ENCODE results near the gene ABCA7. TPM values are rescaled to one million over a fixed set of nuclear protein-coding genes. Genes with fewer than 3 reads are reported as not detected.

Gene ABCA7, protein sequence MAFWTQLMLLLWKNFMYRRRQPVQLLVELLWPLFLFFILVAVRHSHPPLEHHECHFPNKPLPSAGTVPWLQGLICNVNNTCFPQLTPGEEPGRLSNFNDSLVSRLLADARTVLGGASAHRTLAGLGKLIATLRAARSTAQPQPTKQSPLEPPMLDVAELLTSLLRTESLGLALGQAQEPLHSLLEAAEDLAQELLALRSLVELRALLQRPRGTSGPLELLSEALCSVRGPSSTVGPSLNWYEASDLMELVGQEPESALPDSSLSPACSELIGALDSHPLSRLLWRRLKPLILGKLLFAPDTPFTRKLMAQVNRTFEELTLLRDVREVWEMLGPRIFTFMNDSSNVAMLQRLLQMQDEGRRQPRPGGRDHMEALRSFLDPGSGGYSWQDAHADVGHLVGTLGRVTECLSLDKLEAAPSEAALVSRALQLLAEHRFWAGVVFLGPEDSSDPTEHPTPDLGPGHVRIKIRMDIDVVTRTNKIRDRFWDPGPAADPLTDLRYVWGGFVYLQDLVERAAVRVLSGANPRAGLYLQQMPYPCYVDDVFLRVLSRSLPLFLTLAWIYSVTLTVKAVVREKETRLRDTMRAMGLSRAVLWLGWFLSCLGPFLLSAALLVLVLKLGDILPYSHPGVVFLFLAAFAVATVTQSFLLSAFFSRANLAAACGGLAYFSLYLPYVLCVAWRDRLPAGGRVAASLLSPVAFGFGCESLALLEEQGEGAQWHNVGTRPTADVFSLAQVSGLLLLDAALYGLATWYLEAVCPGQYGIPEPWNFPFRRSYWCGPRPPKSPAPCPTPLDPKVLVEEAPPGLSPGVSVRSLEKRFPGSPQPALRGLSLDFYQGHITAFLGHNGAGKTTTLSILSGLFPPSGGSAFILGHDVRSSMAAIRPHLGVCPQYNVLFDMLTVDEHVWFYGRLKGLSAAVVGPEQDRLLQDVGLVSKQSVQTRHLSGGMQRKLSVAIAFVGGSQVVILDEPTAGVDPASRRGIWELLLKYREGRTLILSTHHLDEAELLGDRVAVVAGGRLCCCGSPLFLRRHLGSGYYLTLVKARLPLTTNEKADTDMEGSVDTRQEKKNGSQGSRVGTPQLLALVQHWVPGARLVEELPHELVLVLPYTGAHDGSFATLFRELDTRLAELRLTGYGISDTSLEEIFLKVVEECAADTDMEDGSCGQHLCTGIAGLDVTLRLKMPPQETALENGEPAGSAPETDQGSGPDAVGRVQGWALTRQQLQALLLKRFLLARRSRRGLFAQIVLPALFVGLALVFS (N-terminal part only)
- total RNA-seq (ENCODE audit: low replicate concordance), result 2.2 and 8.4 TPM in 2 replicates

GRCh38 chr19:1039646-1040475 lies at the start of gene ABCA7:
ABCA7 (plus strand) TSS chr19:1040107; CDS start chr19:1041362, 1,255 bp downstream.

GRCh38 chr19:1000095-1000494 lies 39.8 kb upstream of the ABCA7 start, which contains the start of gene GRIN3B:
GRIN3B (plus strand) TSS chr19:1000419; CDS start chr19:1000438, 19 bp downstream.

GRCh38 chr19:1020868-1021425 lies 19.0 kb upstream of the ABCA7 start, which contains the start of gene TMEM259:
TMEM259 (minus strand) TSS chr19:1021123; CDS start chr19:1020996, 127 bp downstream.

DNA sequence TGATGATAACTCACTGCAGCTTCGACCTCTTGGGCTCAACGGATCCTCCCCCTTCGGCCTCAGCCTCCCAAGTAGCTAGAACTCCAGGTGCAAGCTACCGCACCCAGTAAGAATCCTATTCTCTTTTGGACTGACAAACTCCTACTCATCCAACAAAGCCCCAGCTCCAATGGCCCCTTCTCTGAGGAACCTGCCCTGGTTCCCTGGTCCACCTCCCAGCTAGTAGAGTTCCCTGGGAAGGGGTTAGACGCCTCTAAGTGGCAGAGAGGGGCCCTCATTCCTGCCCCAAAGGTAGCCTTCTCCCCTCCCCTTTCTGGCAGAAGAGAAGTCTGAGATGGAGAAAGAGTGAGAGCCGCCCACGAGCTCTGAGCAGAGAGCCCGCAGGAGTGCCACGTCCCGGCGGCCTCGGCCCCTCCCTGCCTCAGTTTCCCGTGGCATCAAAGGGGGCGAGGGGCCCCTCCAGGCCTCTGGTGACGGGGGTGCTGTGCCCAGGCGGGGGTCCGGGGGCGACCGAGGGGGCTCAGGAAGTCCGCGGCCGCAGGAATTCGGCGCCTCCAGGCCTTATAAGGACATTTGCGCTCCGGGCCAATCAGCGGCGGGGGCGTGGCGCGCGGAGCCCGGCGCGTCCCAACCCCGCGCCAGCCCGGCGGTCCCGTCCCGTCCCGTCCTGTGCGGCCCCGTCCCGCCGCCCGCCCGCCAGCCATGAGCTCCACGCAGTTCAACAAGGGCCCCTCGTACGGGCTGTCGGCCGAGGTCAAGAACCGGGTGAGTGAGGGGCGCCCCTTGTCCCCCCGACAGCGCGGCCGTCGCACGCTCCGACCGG lies 13.7 kb upstream of the ABCA7 start, which contains the start of gene CNN2:
TSS of gene CNN2 (plus strand) at position 649 of the 823 bp plus-strand sequence. CDS start at position 703, 54 bp downstream.

GRCh38 chr19:1066748-1067340 lies 26.9 kb downstream of the ABCA7 start, which contains the start of gene ARHGAP45:
ARHGAP45 (plus strand) TSS chr19:1067167; CDS start chr19:1067406, 239 bp downstream.

GRCh38 chr19:1094978-1095701 lies 55.2 kb downstream of the ABCA7 start, which contains the start of gene POLR2E:
POLR2E (minus strand) TSS chr19:1095375; CDS start chr19:1095315, 60 bp downstream.

DNA sequence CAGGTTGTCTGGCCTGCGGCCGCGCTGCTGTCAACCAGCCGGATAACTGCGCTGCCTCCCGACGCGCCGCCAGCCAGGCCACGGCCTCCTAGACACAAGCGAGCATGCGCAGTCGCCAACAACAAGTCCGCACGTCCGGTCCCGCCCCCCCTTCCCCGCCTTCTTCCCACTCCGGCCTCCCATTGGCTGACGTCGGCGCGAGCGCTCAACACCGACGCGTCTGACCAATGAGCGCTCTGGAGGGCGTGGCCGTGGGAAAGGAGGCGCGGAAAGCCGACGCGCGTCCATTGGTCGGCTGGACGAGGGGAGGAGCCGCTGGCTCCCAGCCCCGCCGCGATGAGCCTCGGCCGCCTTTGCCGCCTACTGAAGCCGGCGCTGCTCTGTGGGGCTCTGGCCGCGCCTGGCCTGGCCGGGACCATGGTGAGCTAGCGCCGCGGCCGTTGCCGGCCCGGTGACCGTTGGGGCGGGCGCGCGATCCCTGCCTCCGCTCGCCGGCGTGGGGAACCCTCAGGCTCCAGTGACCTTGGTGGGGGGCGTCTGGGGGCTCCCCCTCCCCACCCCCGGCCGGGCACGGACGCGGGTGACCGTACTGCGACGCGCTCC lies 63.9 kb downstream of the ABCA7 start, which contains the start of gene GPX4:
TSS of gene GPX4 (plus strand) at position 287 of the 603 bp plus-strand sequence. CDS start at position 337, 50 bp downstream.

Other genes starting within 250 kb of the ABCA7 start
- 77.1 and 91.9 TPM in 2 replicates for gene PTBP1, start 242.7 kb upstream of the ABCA7 start, total RNA-seq (ENCODE audit: low replicate concordance)
- gene PLPPR3, start 218.2 kb upstream of the ABCA7 start, total RNA-seq (ENCODE audit: low replicate concordance), result 0.15 and 1.2 TPM in 2 replicates
- gene AZU1, start 212.3 kb upstream of the ABCA7 start, total RNA-seq (ENCODE audit: low replicate concordance), result not detected in 2 replicates
- gene PRTN3, start 199.1 kb upstream of the ABCA7 start, total RNA-seq (ENCODE audit: low replicate concordance), result not detected in 2 replicates
- 0.15 TPM in 1 of 2 replicates, not detected in the other for gene ELANE, start 187.8 kb upstream of the ABCA7 start, total RNA-seq (ENCODE audit: low replicate concordance)
- gene CFD, start 180.4 kb upstream of the ABCA7 start, total RNA-seq (ENCODE audit: low replicate concordance), result 0.83 and 156 TPM in 2 replicates
- 23.5 and 33.1 TPM in 2 replicates for gene MED16, start 146.9 kb upstream of the ABCA7 start, total RNA-seq (ENCODE audit: low replicate concordance)
- gene RNU6-9, start 146.6 kb upstream of the ABCA7 start, total RNA-seq (ENCODE audit: low replicate concordance), result not detected in 2 replicates
- gene R3HDM4, start 126.9 kb upstream of the ABCA7 start, total RNA-seq (ENCODE audit: low replicate concordance), result 6.8 and 24.8 TPM in 2 replicates
- gene KISS1R, start 122.8 kb upstream of the ABCA7 start, total RNA-seq (ENCODE audit: low replicate concordance), result not detected in 2 replicates
- gene ARID3A, start 114.1 kb upstream of the ABCA7 start, total RNA-seq (ENCODE audit: low replicate concordance), result 7.6 and 15.2 TPM in 2 replicates
- gene WDR18, start 55.8 kb upstream of the ABCA7 start, total RNA-seq (ENCODE audit: low replicate concordance), result 37.1 and 127 TPM in 2 replicates
- gene GRIN3B, start 39.7 kb upstream of the ABCA7 start, total RNA-seq (ENCODE audit: low replicate concordance), result 0.23 and 0.45 TPM in 2 replicates
- gene TMEM259, start 19.0 kb upstream of the ABCA7 start, total RNA-seq (ENCODE audit: low replicate concordance), result 41.3 and 58.0 TPM in 2 replicates
- gene RNU6-2, start 18.6 kb upstream of the ABCA7 start, total RNA-seq (ENCODE audit: low replicate concordance), result not detected in 2 replicates
- gene CNN2, start 13.5 kb upstream of the ABCA7 start, total RNA-seq (ENCODE audit: low replicate concordance), result 268 and 324 TPM in 2 replicates
- 0.82 and 4.7 TPM in 2 replicates for gene ARHGAP45, start 27.1 kb downstream of the ABCA7 start, total RNA-seq (ENCODE audit: low replicate concordance)
- gene POLR2E, start 55.3 kb downstream of the ABCA7 start, total RNA-seq (ENCODE audit: low replicate concordance), result 127 and 132 TPM in 2 replicates
- 382 and 1,065 TPM in 2 replicates for gene GPX4, start 63.9 kb downstream of the ABCA7 start, total RNA-seq (ENCODE audit: low replicate concordance)
- 40.7 and 112 TPM in 2 replicates for gene SBNO2, start 134.2 kb downstream of the ABCA7 start, total RNA-seq (ENCODE audit: low replicate concordance)
- 77.6 and 112 TPM in 2 replicates for gene STK11, start 165.7 kb downstream of the ABCA7 start, total RNA-seq (ENCODE audit: low replicate concordance)
- 0.82 and 1.1 TPM in 2 replicates for gene CBARP, start 197.9 kb downstream of the ABCA7 start, total RNA-seq (ENCODE audit: low replicate concordance)
- gene ATP5F1D, start 201.6 kb downstream of the ABCA7 start, total RNA-seq (ENCODE audit: low replicate concordance), result 36.6 and 63.1 TPM in 2 replicates
- gene MIDN, start 208.5 kb downstream of the ABCA7 start, total RNA-seq (ENCODE audit: low replicate concordance), result 2.8 and 15.9 TPM in 2 replicates
- 148 and 327 TPM in 2 replicates for gene CIRBP, start 229.2 kb downstream of the ABCA7 start, total RNA-seq (ENCODE audit: low replicate concordance)
- gene FAM174C, start 235.4 kb downstream of the ABCA7 start, total RNA-seq (ENCODE audit: low replicate concordance), result 8.4 and 17.5 TPM in 2 replicates
- not detected in 2 replicates for gene EFNA2, start 245.8 kb downstream of the ABCA7 start, total RNA-seq (ENCODE audit: low replicate concordance)

Measured in smooth muscle cell of the coronary artery (primary cell).